Uterus (tissue), 2 donors: ENCODE data around the gene FBP1.

Experiments used
- POLR2A ChIP-seq, 2 donors: fragments of 450-650 bp; IDR thresholded peaks; one replicate each; pipeline ENCODE4 v1.6.1; 2016; ENCODE audit warnings: antibody characterized with exemption in 2 of 2, mild to moderate bottlenecking in 1 of 2, moderate library complexity in 1 of 2
- TF ChIP-seq, protein P1 (sequence below), 4 experiments: fragments of 200-600 bp in 2 of 4; fragments of 450-650 bp in 2 of 4; sonication (generic) in 2 of 4; IDR thresholded peaks; one replicate each; pipeline ENCODE4 v1.5.1; 2016 to 2019; ENCODE audit warnings: antibody characterized with exemption in 4 of 4, mild to moderate bottlenecking in 2 of 4, moderate library complexity in 1 of 4

DNA sequence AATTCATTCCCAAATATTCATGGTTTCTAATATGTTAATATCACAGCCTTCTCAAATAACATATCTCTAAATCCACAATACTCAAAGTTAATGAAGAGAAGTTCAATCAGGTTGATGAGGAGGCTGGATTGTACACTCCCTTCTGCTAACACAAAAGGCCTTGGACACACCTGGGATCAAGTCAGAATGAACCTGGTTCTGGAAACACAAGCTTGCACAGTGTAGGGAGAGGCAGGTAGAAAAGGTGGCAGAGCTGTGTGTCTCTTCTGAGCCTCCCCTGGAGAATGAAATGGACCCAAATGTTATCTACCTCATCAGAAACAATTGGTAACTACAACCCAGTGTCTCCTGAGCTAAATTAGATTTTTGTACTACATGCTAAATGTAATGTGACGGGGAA lies 40.7 kb upstream of the FBP1 start:
- TF ChIP-seq, protein P1, sequence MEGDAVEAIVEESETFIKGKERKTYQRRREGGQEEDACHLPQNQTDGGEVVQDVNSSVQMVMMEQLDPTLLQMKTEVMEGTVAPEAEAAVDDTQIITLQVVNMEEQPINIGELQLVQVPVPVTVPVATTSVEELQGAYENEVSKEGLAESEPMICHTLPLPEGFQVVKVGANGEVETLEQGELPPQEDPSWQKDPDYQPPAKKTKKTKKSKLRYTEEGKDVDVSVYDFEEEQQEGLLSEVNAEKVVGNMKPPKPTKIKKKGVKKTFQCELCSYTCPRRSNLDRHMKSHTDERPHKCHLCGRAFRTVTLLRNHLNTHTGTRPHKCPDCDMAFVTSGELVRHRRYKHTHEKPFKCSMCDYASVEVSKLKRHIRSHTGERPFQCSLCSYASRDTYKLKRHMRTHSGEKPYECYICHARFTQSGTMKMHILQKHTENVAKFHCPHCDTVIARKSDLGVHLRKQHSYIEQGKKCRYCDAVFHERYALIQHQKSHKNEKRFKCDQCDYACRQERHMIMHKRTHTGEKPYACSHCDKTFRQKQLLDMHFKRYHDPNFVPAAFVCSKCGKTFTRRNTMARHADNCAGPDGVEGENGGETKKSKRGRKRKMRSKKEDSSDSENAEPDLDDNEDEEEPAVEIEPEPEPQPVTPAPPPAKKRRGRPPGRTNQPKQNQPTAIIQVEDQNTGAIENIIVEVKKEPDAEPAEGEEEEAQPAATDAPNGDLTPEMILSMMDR (IDR thresholded peaks at IDR 0.05), result no peak
- no peak for TF ChIP-seq POLR2A (IDR thresholded peaks at IDR 0.05)
